Astrocyte (in vitro differentiated cells and primary cell): ENCODE results near the gene ULK1.

Experiments used
- EZH2 ChIP-seq: IDR thresholded peaks from 2 replicates; pipeline ENCODE4 v1.6.1; 2012; ENCODE audit warnings: mild to moderate bottlenecking, low read length, inconsistent platforms; ENCODE audit not compliant: insufficient read depth
- TF ChIP-seq, protein P1 (sequence below): IDR thresholded peaks from 2 replicates; pipeline ENCODE4 v1.5.1; 2011; ENCODE audit warnings: low read depth, mild to moderate bottlenecking, inconsistent platforms, low read length, moderate library complexity; ENCODE audit not compliant: insufficient read depth

DNA sequence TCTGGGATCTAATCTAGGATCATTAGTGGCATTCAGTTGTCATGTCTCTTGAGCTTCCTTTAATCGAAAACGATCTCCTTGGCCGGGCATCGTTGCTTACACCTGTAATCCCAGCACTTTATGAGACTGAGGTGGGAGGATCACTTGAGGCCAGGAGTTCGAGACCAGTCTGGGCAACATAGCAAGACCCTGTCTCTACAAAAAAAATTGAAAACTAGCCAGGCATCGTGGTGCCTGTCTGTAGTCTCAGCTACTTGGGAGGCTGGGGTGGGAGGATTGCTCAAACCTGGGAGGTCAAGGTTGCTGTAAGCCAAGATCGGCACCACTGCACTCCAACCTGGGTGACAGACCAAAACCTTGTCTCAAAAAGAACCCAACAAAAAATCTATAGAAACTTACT, 43.7 kb downstream of the ULK1 start:
- TF ChIP-seq, protein P1, sequence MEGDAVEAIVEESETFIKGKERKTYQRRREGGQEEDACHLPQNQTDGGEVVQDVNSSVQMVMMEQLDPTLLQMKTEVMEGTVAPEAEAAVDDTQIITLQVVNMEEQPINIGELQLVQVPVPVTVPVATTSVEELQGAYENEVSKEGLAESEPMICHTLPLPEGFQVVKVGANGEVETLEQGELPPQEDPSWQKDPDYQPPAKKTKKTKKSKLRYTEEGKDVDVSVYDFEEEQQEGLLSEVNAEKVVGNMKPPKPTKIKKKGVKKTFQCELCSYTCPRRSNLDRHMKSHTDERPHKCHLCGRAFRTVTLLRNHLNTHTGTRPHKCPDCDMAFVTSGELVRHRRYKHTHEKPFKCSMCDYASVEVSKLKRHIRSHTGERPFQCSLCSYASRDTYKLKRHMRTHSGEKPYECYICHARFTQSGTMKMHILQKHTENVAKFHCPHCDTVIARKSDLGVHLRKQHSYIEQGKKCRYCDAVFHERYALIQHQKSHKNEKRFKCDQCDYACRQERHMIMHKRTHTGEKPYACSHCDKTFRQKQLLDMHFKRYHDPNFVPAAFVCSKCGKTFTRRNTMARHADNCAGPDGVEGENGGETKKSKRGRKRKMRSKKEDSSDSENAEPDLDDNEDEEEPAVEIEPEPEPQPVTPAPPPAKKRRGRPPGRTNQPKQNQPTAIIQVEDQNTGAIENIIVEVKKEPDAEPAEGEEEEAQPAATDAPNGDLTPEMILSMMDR, result no peak
- TF ChIP-seq EZH2, result no peak
